ENCODE results near the gene POF1B. TPM values are rescaled to one million over a fixed set of nuclear protein-coding genes. Genes with fewer than 3 reads are reported as not detected.

Gene POF1B
- total RNA-seq, 1 experiment from 2014 or later: not detected

GRCh38 chrX:85243155-85243554 is 136.3 kb downstream of the POF1B start:
- no TSS peak for BruUV-seq (replicated peaks)
- CTCF ChIA-PET: no interaction called here
- ATAC-seq (no peak), DNase-seq (no peak)
- TF ChIP-seq EZH2phosphoT487 (IDR thresholded peaks at IDR 0.05; ENCODE audit: borderline replicate concordance, low read length): no peak
- no peak for TF ChIP-seq EZH2 (IDR thresholded peaks at IDR 0.05; ENCODE audit: low read length, unreplicated experiment)
- no peak for TF ChIP-seq CTCF (conservative IDR thresholded peaks at IDR 0.05; ENCODE audit: low read depth, low read length)
- Histone ChIP-seq H3K27ac (ENCODE audit: low read length) (no peak overlapping the region), H3K9me3 (ENCODE audit: low read length) (no peaks in the 10 kb centered on the region), H3K79me2 (ENCODE audit: low read length) (no peaks in the 10 kb centered on the region), H3K4me1 (ENCODE audit: insufficient read depth, low read length) (no peaks in the 10 kb centered on the region), H2AFZ (ENCODE audit: low read length) (peak overlapping the region; percentile 93), H4K20me1 (ENCODE audit: low read length) (no peaks in the 10 kb centered on the region), H3K4me3 (ENCODE audit: low read length) (peak overlapping the region; percentile 71), H3K27me3 (ENCODE audit: low read length) (peaks cover 18% of the 10 kb centered on the region), H3K36me3 (ENCODE audit: low read depth, low read length) (no peaks in the 10 kb centered on the region), H3K4me2 (ENCODE audit: low read length) (peak overlapping the region; percentile 90), H3K9ac (ENCODE audit: low read length) (no peak overlapping the region), H3F3A (ENCODE audit: low read length, unreplicated experiment) (no peaks in the 10 kb centered on the region), H3K9me2 (replicated peaks; ENCODE audit: low read length) (no peaks in the 10 kb centered on the region)
- intact Hi-C loops (cut with micrococcal nuclease): no loop called here
- POLR2A ChIA-PET (ENCODE audit: unreplicated experiment): no interaction called here

Other genes with a start within 250 kb of the POF1B start
- gene SATL1, start 135.9 kb downstream of the POF1B start, total RNA-seq (2014; rRNA removed): not detected in 2 replicates
- 0.86 and 1.6 TPM in 2 replicates for gene ZNF711, start 135.7 kb downstream of the POF1B start, total RNA-seq (2014; rRNA removed)

All from PC-3 (cell line).